Keratinocyte (primary cell): ENCODE results near the gene TNIK.

ENCODE experiments used
- EZH2 ChIP-seq: IDR thresholded peaks from one replicate; pipeline ENCODE4 v1.6.1; 2012; ENCODE audit warnings: inconsistent platforms, mild to moderate bottlenecking, low read length, moderate library complexity
- TF ChIP-seq, protein P1 (sequence below), 3 experiments: IDR thresholded peaks in 1 of 3; conservative IDR thresholded peaks in 1 of 3; optimal IDR thresholded peaks in 1 of 3; 2 replicates in 2 of 3; 3 replicates in 1 of 3; pipeline versions ENCODE3 to v1.5.1; 2011; ENCODE audit warnings: low read length in 3 of 3, mild to moderate bottlenecking in 3 of 3, moderate library complexity in 2 of 3, control low read depth in 1 of 3, inconsistent platforms in 1 of 3; ENCODE audit not compliant: insufficient read depth in 2 of 3; ENCODE audit errors: extremely low read depth in 1 of 3

DNA sequence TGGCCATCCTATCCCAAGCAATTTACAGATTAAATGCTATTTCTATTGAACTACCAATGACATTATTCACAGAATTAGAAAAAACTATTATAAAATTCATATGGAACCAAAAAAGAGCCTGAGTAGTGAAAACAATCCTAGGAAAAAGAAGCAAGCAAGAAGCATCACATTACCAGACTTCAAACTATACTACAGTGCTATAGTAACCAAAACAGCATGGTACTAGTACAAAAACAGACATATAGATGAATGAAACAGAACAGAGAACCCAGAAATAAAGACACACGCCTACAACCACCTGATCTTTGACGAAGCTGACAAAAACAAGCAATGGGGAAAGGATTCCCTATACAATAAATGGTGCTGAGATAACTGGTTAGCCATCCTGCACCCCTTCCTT lies 152.2 kb downstream of the TNIK start:
- TF ChIP-seq, protein P1, sequence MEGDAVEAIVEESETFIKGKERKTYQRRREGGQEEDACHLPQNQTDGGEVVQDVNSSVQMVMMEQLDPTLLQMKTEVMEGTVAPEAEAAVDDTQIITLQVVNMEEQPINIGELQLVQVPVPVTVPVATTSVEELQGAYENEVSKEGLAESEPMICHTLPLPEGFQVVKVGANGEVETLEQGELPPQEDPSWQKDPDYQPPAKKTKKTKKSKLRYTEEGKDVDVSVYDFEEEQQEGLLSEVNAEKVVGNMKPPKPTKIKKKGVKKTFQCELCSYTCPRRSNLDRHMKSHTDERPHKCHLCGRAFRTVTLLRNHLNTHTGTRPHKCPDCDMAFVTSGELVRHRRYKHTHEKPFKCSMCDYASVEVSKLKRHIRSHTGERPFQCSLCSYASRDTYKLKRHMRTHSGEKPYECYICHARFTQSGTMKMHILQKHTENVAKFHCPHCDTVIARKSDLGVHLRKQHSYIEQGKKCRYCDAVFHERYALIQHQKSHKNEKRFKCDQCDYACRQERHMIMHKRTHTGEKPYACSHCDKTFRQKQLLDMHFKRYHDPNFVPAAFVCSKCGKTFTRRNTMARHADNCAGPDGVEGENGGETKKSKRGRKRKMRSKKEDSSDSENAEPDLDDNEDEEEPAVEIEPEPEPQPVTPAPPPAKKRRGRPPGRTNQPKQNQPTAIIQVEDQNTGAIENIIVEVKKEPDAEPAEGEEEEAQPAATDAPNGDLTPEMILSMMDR (optimal IDR thresholded peaks at IDR 0.05 in 1 of 3, IDR thresholded peaks at IDR 0.05 in 1 of 3, conservative IDR thresholded peaks at IDR 0.05 in 1 of 3; ENCODE audit: extremely low read depth in 1 of 3, insufficient read depth in 2 of 3, low read length in 3 of 3): no peak
- no peak for TF ChIP-seq EZH2
